BLaER1 treated with 17β-estradiol and CSF1 and Interleukin-3, amounts not matched to agents 10 nM and 100 nM (cell line): Measurements from ENCODE around the gene GLRA3.
"Not testable (repeated sequence)": the region's sequence is repeated elsewhere in the genome, so short reads cannot be mapped to it uniquely, and the experiment has no call there.

Source experiments
- H3K27ac ChIP-seq, 11 experiments: shearing (Covaris generic); formaldehyde crosslinking; 2 replicates each; pipeline ENCODE4 v1.8.1; 2022
- H3K27me3 ChIP-seq, 11 experiments: shearing (Covaris generic); formaldehyde crosslinking; 2 replicates each; pipeline ENCODE4 v1.8.1; 2022
- H3K36me3 ChIP-seq, 11 experiments: shearing (Covaris generic); formaldehyde crosslinking; 2 replicates each; pipeline ENCODE4 v1.8.1; 2022
- H3K4me1 ChIP-seq, 10 experiments: shearing (Covaris generic); formaldehyde crosslinking; 2 replicates each; pipeline ENCODE4 v1.8.1; 2022
- H3K4me2 ChIP-seq, 11 experiments: shearing (Covaris generic); formaldehyde crosslinking; 2 replicates each; pipeline ENCODE4 v1.8.1; 2022
- H3K4me3 ChIP-seq, 10 experiments: shearing (Covaris generic); formaldehyde crosslinking; 2 replicates each; pipeline ENCODE4 v1.8.1; 2022
- H3K9ac ChIP-seq, 11 experiments: shearing (Covaris generic); formaldehyde crosslinking; 2 replicates each; pipeline ENCODE4 v1.8.1; 2022
- H3K9me3 ChIP-seq, 11 experiments: shearing (Covaris generic); formaldehyde crosslinking; replicated peaks in 1 of 11; 2 replicates each; pipeline ENCODE4 v1.8.1; 2022
- H4K20me1 ChIP-seq, 11 experiments: shearing (Covaris generic); formaldehyde crosslinking; 2 replicates each; pipeline ENCODE4 v1.8.1; 2022
- Cebpa-rat ChIP-seq, 11 experiments: shearing (Covaris generic); IDR thresholded peaks; 2 replicates each; pipeline ENCODE4 v1.8.1; 2022

Gene GLRA3

DNA sequence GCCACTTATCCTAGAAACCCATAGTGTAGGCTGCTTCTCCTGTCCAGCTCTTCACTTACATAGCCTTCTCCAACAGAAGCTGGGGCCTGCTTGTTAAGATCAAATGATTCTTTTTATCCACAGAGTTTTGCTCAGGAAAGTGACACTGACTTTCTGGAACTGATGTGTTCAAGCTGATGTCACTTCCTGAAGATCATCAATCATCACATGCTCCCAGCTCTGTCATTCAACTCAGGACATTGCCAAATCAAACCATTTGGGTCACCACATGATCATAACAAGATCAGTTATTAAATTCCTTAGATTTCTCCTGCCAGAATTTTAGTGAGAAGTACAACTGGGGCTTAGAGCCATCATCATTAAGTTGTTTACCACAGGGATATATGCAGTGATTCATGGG is 39.4 kb downstream of the GLRA3 start:
- TF ChIP-seq Cebpa-rat (IDR thresholded peaks at IDR 0.05), result no peak
- H3K4me3 ChIP-seq, result no peak overlapping the region
- no peaks in the 10 kb centered on the region for H3K27me3 ChIP-seq
- no peak overlapping the region for H3K4me2 ChIP-seq
- no peaks in the 10 kb centered on the region for H4K20me1 ChIP-seq
- no peak overlapping the region for H3K9ac ChIP-seq
- H3K4me1 ChIP-seq, result no peaks in the 10 kb centered on the region
- no peaks in the 10 kb centered on the region; a peak in 1 of 22 replicates for H3K9me3 ChIP-seq
- no peak overlapping the region for H3K27ac ChIP-seq
- no peaks in the 10 kb centered on the region for H3K36me3 ChIP-seq

DNA sequence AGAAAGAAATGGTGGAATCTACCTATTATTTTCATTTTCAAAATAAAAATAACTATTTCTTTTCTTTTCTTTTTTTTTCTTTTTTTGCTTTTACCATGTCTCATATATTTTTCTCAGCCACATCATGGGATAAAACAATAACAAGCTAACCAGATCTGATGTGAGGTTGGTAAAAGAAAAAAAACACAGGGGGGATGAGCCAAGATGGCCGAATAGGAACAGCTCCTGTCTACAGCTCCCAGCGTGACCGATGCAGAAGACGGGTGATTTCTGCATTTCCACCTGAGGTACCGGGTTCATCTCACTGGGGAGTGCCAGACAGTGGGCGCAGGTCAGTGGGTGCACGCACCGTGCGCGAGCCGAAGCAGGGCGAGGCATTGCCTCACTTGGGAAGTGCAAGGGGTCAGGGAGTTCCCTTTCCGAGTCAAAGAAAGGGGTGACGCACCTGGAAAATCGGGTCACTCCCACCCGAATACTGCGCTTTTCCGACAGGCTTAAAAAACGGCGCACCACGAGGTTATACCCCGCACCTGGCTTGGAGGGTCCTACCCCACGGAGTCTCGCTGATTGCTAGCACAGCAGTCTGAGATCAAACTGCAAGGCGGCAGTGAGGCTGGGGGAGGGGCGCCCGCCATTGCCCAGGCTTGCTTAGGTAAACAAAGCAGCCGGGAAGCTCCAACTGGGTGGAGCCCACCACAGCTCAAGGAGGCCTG is 50.6 kb downstream of the GLRA3 start:
- not testable (repeated sequence) for H3K9me3 ChIP-seq, H3K4me2 ChIP-seq, H4K20me1 ChIP-seq, H3K4me3 ChIP-seq, H3K9ac ChIP-seq, H3K27ac ChIP-seq, H3K4me1 ChIP-seq, H3K27me3 ChIP-seq, H3K36me3 ChIP-seq

DNA sequence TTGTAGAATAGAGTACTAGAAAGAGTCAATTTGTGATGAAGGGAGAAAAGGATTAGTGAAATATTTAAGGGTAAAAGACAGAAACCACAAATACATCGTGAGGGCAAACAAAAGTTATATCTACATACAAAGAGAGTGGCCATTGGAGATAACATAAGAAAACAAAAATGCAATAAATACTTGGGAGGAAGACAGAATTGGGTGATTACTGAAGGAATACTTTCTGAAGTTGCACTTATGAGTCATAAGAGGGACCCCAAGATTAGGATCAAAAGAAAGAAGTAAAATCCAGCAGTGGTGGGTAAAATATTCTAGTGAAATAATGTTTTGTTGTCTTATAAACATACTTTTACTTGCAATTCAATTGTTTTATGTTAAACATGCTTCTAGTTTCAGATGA is 53.7 kb downstream of the GLRA3 start:
- H3K27me3 ChIP-seq, result no peaks in the 10 kb centered on the region
- no peaks in the 10 kb centered on the region for H3K4me1 ChIP-seq
- H3K27ac ChIP-seq, result no peak overlapping the region
- no peaks in the 10 kb centered on the region for H3K9me3 ChIP-seq
- TF ChIP-seq Cebpa-rat (IDR thresholded peaks at IDR 0.05), result no peak
- no peak overlapping the region for H3K4me2 ChIP-seq
- H3K4me3 ChIP-seq, result no peak overlapping the region
- no peak overlapping the region for H3K9ac ChIP-seq
- H3K36me3 ChIP-seq, result no peaks in the 10 kb centered on the region
- no peaks in the 10 kb centered on the region for H4K20me1 ChIP-seq

DNA sequence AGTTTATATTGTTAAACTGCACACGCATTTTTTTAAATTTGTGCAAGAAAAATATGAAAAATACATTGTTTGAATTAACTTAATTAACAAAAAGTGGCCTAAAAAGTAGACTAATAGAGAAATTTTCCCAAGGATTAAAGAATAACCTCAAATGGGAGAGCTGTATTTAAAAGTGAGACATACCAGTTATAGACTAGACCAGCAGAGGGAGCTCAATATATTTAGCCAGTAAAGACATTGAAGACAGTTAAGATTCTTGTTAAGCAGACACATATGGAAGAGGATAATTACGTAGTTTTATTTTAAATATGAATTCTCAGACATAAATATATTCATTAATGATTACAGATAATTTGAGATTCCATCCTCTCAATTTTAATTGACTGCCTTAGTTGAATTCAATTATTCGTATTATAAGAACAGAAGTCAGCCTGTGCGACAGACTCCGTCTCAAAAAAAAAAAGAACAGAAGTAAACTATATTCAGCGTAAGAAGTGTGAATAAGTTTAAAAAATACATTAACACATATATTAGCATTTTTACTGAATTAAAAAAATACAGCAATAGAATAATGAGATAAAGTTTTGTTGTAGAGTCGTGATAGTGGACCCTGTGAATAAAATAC is 64.8 kb downstream of the GLRA3 start:
- Histone ChIP-seq H3K36me3 (no peaks in the 10 kb centered on the region), H3K27ac (no peak overlapping the region), H4K20me1 (no peaks in the 10 kb centered on the region), H3K9ac (no peak overlapping the region), H3K27me3 (no peaks in the 10 kb centered on the region), H3K9me3 (no peaks in the 10 kb centered on the region), H3K4me1 (no peaks in the 10 kb centered on the region), H3K4me2 (no peak overlapping the region), H3K4me3 (no peak overlapping the region)
- TF ChIP-seq Cebpa-rat (IDR thresholded peaks at IDR 0.05), result no peak

DNA sequence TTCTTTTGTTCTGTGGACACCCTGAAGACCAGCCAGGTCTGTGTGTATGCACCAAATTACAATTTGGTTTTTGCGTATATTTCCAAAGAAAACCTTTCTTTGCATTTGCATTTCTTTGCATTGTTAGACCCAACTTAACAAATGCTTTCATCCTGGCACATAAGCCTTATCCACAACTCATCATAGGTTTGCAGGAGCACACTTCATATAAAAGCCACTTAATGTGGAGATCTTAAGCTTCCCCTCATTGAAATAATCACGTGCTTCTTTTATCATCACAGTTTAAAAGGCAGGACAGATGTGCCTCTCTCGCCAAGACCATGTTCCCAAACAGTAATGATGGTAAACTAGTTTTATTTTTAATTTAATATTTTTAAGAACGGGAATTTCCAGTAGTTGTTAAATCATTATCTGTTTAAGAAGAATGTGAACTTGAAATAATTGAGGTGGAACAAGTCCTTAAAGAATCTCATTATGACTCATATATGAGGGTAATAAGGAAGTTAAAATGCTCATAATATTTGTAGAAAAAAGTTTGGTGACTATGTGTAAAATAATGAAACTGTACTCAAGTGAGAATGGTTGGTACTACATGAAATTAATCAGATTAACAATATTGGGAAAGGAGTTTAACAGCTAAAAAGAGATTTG is 65.5 kb downstream of the GLRA3 start:
- H3K27ac ChIP-seq, result no peak overlapping the region
- no peak for TF ChIP-seq Cebpa-rat (IDR thresholded peaks at IDR 0.05)

DNA sequence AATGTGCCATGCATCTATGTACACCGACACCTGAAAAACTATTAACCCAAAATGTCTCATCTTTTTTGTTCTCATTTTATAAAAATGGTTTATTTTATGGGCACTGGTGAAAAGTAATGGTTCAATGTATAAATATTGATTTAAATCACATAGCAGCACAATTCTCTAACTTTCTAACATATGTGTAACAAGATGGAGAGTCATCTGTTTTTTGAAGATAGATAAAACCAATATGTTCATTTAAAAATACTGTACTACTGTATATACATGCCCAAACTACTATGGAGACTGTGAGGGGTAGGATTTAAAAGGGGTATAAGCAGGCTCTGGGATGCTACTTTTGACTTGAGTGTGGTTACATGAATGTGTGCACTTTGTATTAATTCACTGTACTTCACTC is 67.6 kb downstream of the GLRA3 start:
- Histone ChIP-seq H4K20me1 (no peaks in the 10 kb centered on the region), H3K4me3 (no peak overlapping the region), H3K4me2 (no peak overlapping the region), H3K4me1 (no peaks in the 10 kb centered on the region), H3K9ac (no peak overlapping the region), H3K36me3 (no peaks in the 10 kb centered on the region), H3K27ac (no peak overlapping the region), H3K9me3 (no peaks in the 10 kb centered on the region), H3K27me3 (no peaks in the 10 kb centered on the region)
- TF ChIP-seq Cebpa-rat (IDR thresholded peaks at IDR 0.05), result no peak

More for the DNA sequence above, 65.5 kb downstream of the GLRA3 start:
- Histone ChIP-seq H3K4me1 (no peaks in the 10 kb centered on the region), H3K27me3 (no peaks in the 10 kb centered on the region), H3K9ac (no peak overlapping the region), H3K4me3 (no peak overlapping the region), H4K20me1 (no peaks in the 10 kb centered on the region), H3K36me3 (no peaks in the 10 kb centered on the region), H3K4me2 (no peak overlapping the region), H3K9me3 (no peaks in the 10 kb centered on the region)

DNA sequence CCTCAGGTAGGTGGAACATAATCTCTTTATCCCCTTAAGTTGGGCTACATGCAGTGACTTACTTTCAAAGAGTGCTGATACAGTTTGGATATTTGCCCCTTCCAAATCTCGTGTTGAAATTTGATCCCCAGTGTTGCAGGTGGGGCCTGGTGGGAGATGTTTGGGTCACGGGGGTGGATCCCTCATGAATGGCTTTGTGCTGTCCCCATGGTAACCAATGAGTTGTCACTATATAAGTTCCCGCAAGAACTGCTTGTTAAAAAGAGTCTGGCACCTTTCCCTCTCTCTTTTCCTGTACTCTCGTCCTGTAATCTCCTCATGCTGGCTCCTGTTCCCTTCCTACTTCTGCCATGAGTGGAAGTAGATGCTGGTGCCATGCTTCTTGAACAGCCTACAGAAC is 71.3 kb downstream of the GLRA3 start:
- no peaks in the 10 kb centered on the region for H3K9me3 ChIP-seq
- no peak overlapping the region for H3K4me2 ChIP-seq
- H3K9ac ChIP-seq, result no peak overlapping the region
- H3K27me3 ChIP-seq, result no peaks in the 10 kb centered on the region
- H3K4me3 ChIP-seq, result no peak overlapping the region
- no peaks in the 10 kb centered on the region for H3K36me3 ChIP-seq
- H3K27ac ChIP-seq, result no peak overlapping the region
- H4K20me1 ChIP-seq, result no peaks in the 10 kb centered on the region
- H3K4me1 ChIP-seq, result no peaks in the 10 kb centered on the region
- no peak for TF ChIP-seq Cebpa-rat (IDR thresholded peaks at IDR 0.05)

DNA sequence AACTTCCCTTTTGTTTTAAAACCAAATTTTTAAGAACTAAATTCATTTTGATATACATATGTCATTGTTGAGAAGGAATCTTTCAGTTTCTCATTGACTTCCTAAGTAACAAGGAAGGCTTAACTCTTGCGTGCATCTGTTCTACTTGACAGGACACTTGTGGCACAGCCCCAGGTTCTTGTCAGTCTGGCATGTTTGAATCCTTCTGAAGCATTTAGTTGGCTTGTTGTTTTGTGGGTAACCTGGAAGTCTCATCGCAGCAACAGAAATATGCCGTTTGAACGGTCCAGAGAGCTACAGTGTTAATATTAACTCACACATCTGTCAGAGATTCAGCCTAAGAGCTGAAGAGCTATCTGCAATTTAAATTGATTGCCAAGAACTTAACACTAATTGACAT is 76.0 kb downstream of the GLRA3 start:
- Histone ChIP-seq H3K4me3 (no peak overlapping the region), H3K4me2 (no peak overlapping the region), H3K27me3 (no peaks in the 10 kb centered on the region), H3K4me1 (no peaks in the 10 kb centered on the region), H3K9me3 (no peaks in the 10 kb centered on the region), H3K27ac (no peak overlapping the region), H3K36me3 (no peaks in the 10 kb centered on the region), H3K9ac (no peak overlapping the region), H4K20me1 (no peaks in the 10 kb centered on the region)
- no peak for TF ChIP-seq Cebpa-rat (IDR thresholded peaks at IDR 0.05)

DNA sequence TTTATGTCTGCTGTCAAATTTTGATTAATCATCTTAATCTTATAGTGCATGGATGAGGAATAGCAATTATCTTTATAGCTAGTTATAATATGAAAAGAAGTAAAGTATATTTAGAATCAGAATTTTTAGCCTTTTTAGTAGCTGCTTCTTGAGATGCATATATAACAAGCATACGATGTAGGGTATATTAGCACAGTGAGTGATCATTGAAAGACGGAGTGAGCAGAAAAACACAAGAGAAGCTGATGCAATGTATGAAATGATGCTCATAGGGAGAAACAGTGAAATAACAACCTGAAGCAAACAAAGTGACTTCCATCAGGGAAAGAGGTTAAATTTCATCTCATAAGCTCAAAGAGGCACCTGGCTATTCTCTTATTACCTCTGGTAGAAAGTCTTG is 77.0 kb downstream of the GLRA3 start:
- Histone ChIP-seq H3K4me1 (no peaks in the 10 kb centered on the region), H3K27ac (no peak overlapping the region), H4K20me1 (no peaks in the 10 kb centered on the region), H3K27me3 (no peaks in the 10 kb centered on the region), H3K9ac (no peak overlapping the region), H3K36me3 (no peaks in the 10 kb centered on the region), H3K4me3 (no peak overlapping the region), H3K9me3 (no peaks in the 10 kb centered on the region), H3K4me2 (no peak overlapping the region)
- no peak for TF ChIP-seq Cebpa-rat (IDR thresholded peaks at IDR 0.05)

DNA sequence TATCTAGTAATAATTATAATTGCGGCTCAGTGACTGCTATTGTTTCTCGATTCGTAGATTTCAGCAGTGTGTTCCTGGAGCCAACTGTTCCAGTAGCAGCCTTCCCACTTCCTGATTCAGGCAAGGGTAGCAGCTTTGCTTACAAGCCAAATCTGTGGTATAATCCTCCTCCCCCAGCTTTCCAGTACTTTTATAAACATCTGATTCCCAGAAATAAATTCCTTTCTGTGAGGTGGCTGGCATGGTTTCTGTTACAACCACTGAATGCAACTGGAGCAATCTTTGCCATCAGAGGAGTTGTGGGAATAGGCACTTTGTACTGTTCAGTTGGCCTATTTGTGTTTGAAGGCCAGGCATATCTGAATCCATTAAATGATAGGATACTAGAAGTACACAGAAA is 80.0 kb downstream of the GLRA3 start:
- Histone ChIP-seq H3K4me1 (no peaks in the 10 kb centered on the region), H3K9me3 (peaks cover 0 to 24% (median 12%) of the 10 kb centered on the region in 11 experiments; a peak in 17 of 22 replicates), H3K36me3 (no peaks in the 10 kb centered on the region), H3K27ac (no peak overlapping the region), H3K9ac (no peak overlapping the region), H4K20me1 (no peaks in the 10 kb centered on the region), H3K4me2 (no peak overlapping the region), H3K4me3 (no peak overlapping the region), H3K27me3 (no peaks in the 10 kb centered on the region)
- no peak for TF ChIP-seq Cebpa-rat (IDR thresholded peaks at IDR 0.05)
